Peyer's patch (tissue), 4 donors: ENCODE measurements around the gene CEP83.

Experiments
- POLR2A ChIP-seq, 2 donors: fragments of 450-650 bp; IDR thresholded peaks; one replicate each; pipeline ENCODE4 v1.5.1; 2017; ENCODE audit warnings: antibody characterized with exemption in 2 of 2, mild to moderate bottlenecking in 2 of 2, moderate library complexity in 2 of 2
- TF ChIP-seq, protein P1 (sequence below), 6 experiments: fragments of 450-650 bp in 4 of 6; fragments of 200-600 bp in 2 of 6; sonication (generic) in 1 of 6; IDR thresholded peaks; one replicate each; pipeline ENCODE4 v1.5.1; 2017 to 2019; ENCODE audit warnings: antibody characterized with exemption in 6 of 6, mild to moderate bottlenecking in 3 of 6, moderate library complexity in 1 of 6

DNA sequence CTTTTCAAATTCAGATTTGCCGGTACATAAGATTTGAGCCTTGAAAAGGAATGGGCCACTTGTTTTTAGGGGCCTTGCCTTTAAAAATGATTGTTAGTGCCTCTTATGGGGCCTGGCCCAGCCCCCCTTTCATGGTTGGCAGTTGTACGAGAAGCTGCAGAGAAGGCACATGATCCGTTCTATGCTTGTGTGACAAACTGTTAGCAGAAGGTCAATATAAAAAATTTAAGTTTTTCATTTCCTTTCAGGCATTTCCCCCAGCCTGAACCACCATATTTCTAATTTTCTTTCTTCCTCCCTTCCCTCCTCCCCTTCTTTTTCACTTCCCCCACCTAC lies 192.2 kb downstream of the CEP83 start:
- no peak for TF ChIP-seq POLR2A (IDR thresholded peaks at IDR 0.05)
- TF ChIP-seq, protein P1, sequence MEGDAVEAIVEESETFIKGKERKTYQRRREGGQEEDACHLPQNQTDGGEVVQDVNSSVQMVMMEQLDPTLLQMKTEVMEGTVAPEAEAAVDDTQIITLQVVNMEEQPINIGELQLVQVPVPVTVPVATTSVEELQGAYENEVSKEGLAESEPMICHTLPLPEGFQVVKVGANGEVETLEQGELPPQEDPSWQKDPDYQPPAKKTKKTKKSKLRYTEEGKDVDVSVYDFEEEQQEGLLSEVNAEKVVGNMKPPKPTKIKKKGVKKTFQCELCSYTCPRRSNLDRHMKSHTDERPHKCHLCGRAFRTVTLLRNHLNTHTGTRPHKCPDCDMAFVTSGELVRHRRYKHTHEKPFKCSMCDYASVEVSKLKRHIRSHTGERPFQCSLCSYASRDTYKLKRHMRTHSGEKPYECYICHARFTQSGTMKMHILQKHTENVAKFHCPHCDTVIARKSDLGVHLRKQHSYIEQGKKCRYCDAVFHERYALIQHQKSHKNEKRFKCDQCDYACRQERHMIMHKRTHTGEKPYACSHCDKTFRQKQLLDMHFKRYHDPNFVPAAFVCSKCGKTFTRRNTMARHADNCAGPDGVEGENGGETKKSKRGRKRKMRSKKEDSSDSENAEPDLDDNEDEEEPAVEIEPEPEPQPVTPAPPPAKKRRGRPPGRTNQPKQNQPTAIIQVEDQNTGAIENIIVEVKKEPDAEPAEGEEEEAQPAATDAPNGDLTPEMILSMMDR (IDR thresholded peaks at IDR 0.05), result no peak
